Activated B cell treated with CpG ODN at 0.5 μM for 24 hours (primary cell): ENCODE results near the gene HSFX2. TPM values are rescaled to one million over a fixed set of nuclear protein-coding genes. Genes with fewer than 3 reads are reported as not detected.
"Not testable (repeated sequence)": the region's sequence is repeated elsewhere in the genome, so short reads cannot be mapped to it uniquely, and the experiment has no call there.

ENCODE experiments used
- ATAC-seq: fragments of 200-7000 bp; cut with Tn5 transposase; one replicate; pipeline ENCODE4 v1.10.0; 2021; ENCODE audit warnings: low read depth, mild to moderate bottlenecking, moderate library complexity
- CTCF ChIA-PET: fragments of 350-600 bp; sonication (Branson Sonifier 250); formaldehyde crosslinking; loops from one replicate; lab custom pipeline; 2021; ENCODE audit warnings: antibody characterized with exemption; lab: Charles Lee
- POLR2A ChIA-PET: fragments of 350-600 bp; sonication (Branson Sonifier 250); formaldehyde crosslinking; loops from one replicate; lab custom pipeline; 2021; ENCODE audit warnings: antibody characterized with exemption; lab: Charles Lee
- DNase-seq: peaks from one replicate; pipeline ENCODE4 v3.0.0; 2022
- H3K27ac Mint-ChIP-seq: one replicate; pipeline ENCODE4 v1.8.0; 2020; ENCODE audit warnings: mixed read lengths
- H3K27me3 Mint-ChIP-seq: one replicate; pipeline ENCODE4 v1.8.0; 2021; ENCODE audit warnings: mixed read lengths
- H3K36me3 Mint-ChIP-seq: one replicate; pipeline ENCODE4 v1.8.0; 2021; ENCODE audit warnings: low read depth, mixed read lengths
- H3K4me1 Mint-ChIP-seq: one replicate; pipeline ENCODE4 v1.8.0; 2021; ENCODE audit warnings: mixed read lengths
- H3K4me3 Mint-ChIP-seq: one replicate; pipeline ENCODE4 v1.8.0; 2020; ENCODE audit warnings: mild to moderate bottlenecking, mixed read lengths
- H3K9me3 Mint-ChIP-seq: one replicate; pipeline ENCODE4 v1.8.0; 2020; ENCODE audit warnings: mixed read lengths
- CTCF ChIP-seq: fragments of 200-600 bp; IDR thresholded peaks from one replicate; pipeline ENCODE4 v1.8.0; 2022; ENCODE audit warnings: antibody characterized with exemption, mild to moderate bottlenecking
- intact Hi-C: fragments of 100-400 bp; cut with micrococcal nuclease; formaldehyde crosslinking; loops from one replicate; pipeline ENCODE4 v1.15.1; 2024
- total RNA-seq: library from RNA; stranded (reverse); gene quantifications from 2 replicates; pipeline ENCODE4 v1.2.3, GENCODE V29; 2022

Gene HSFX2
- total RNA-seq, 1 donor from 2014 or later = 0.33 TPM

GRCh38 chrX:149567621-149568417, 27.3 kb downstream of the HSFX2 start:
- CTCF ChIA-PET = no interaction called here
- intact Hi-C loops = no loop called here
- no peak overlapping the region for H3K27ac Mint-ChIP-seq
- ATAC-seq = no peak
- H3K9me3 Mint-ChIP-seq = no peaks in the 10 kb centered on the region
- TF ChIP-seq CTCF = no peak
- no peak for DNase-seq
- POLR2A ChIA-PET = no interaction called here
- no peak overlapping the region for H3K4me3 Mint-ChIP-seq
- H3K36me3 Mint-ChIP-seq = no peaks in the 10 kb centered on the region
- H3K27me3 Mint-ChIP-seq = peaks cover 6% of the 10 kb centered on the region
- no peaks in the 10 kb centered on the region for H3K4me1 Mint-ChIP-seq

GRCh38 chrX:149563359-149563758, 31.8 kb downstream of the HSFX2 start:
- no peak for TF ChIP-seq CTCF
- Mint-ChIP-seq H3K27me3 (no peaks in the 10 kb centered on the region), H3K4me1 (no peaks in the 10 kb centered on the region), H3K4me3 (no peak overlapping the region), H3K27ac (no peak overlapping the region), H3K9me3 (no peaks in the 10 kb centered on the region), H3K36me3 (no peaks in the 10 kb centered on the region)
- DNase-seq (no peak), ATAC-seq (no peak)
- intact Hi-C loops = no loop called here
- CTCF ChIA-PET = no interaction called here
- POLR2A ChIA-PET = no interaction called here

GRCh38 chrX:149555251-149555650, 39.9 kb downstream of the HSFX2 start:
- H3K36me3 Mint-ChIP-seq, DNase-seq, H3K27ac Mint-ChIP-seq, H3K4me3 Mint-ChIP-seq, POLR2A ChIA-PET, ATAC-seq, H3K4me1 Mint-ChIP-seq, H3K9me3 Mint-ChIP-seq, H3K27me3 Mint-ChIP-seq, intact Hi-C loops, CTCF ChIA-PET: not testable (repeated sequence)

GRCh38 chrX:149551939-149552248, 43.2 kb downstream of the HSFX2 start:
- DNase-seq, CTCF ChIA-PET, ATAC-seq, H3K36me3 Mint-ChIP-seq, POLR2A ChIA-PET, H3K9me3 Mint-ChIP-seq, H3K4me1 Mint-ChIP-seq, intact Hi-C loops, H3K4me3 Mint-ChIP-seq, H3K27ac Mint-ChIP-seq, H3K27me3 Mint-ChIP-seq: not testable (repeated sequence)

- H3K4me1 Mint-ChIP-seq, H3K27ac Mint-ChIP-seq, intact Hi-C loops, POLR2A ChIA-PET, H3K27me3 Mint-ChIP-seq, CTCF ChIA-PET, ATAC-seq, H3K9me3 Mint-ChIP-seq, H3K4me3 Mint-ChIP-seq, DNase-seq, H3K36me3 Mint-ChIP-seq: not testable (repeated sequence)
Measured at GRCh38 chrX:149551245-149551938, 43.7 kb downstream of the HSFX2 start.

GRCh38 chrX:149550454-149550853, 44.7 kb downstream of the HSFX2 start:
- DNase-seq, ATAC-seq, CTCF ChIA-PET, POLR2A ChIA-PET, H3K4me1 Mint-ChIP-seq, H3K27ac Mint-ChIP-seq, H3K9me3 Mint-ChIP-seq, H3K36me3 Mint-ChIP-seq, H3K4me3 Mint-ChIP-seq, intact Hi-C loops, H3K27me3 Mint-ChIP-seq: not testable (repeated sequence)

GRCh38 chrX:149549701-149550100, 45.4 kb downstream of the HSFX2 start, which contains the start of gene HSFX3:
TSS of gene HSFX3 (minus strand) at chrX:149549924. CDS start at chrX:149549852, 72 bp downstream.
- POLR2A ChIA-PET, CTCF ChIA-PET: not testable (repeated sequence)

GRCh38 chrX:149547782-149548181, 47.3 kb downstream of the HSFX2 start:
- H3K9me3 Mint-ChIP-seq, CTCF ChIA-PET, intact Hi-C loops, DNase-seq, H3K27me3 Mint-ChIP-seq, H3K4me1 Mint-ChIP-seq, POLR2A ChIA-PET, H3K27ac Mint-ChIP-seq, H3K4me3 Mint-ChIP-seq, ATAC-seq, H3K36me3 Mint-ChIP-seq: not testable (repeated sequence)

More at GRCh38 chrX:149549701-149550100, 45.4 kb downstream of the HSFX2 start, which contains the start of gene HSFX3:
- H3K9me3 Mint-ChIP-seq, H3K36me3 Mint-ChIP-seq, H3K27me3 Mint-ChIP-seq, H3K4me3 Mint-ChIP-seq, H3K27ac Mint-ChIP-seq, ATAC-seq, H3K4me1 Mint-ChIP-seq, DNase-seq, intact Hi-C loops: not testable (repeated sequence)

GRCh38 chrX:149546962-149547361, 48.2 kb downstream of the HSFX2 start:
- H3K4me3 Mint-ChIP-seq, DNase-seq, CTCF ChIA-PET, H3K4me1 Mint-ChIP-seq, intact Hi-C loops, POLR2A ChIA-PET, H3K36me3 Mint-ChIP-seq, H3K27ac Mint-ChIP-seq, ATAC-seq, H3K27me3 Mint-ChIP-seq, H3K9me3 Mint-ChIP-seq: not testable (repeated sequence)
